ENCODE measurements around the gene CDPF1.

GRCh38 chr22:46259374-46259773 lies 9.3 kb upstream of the CDPF1 start:
- no peak for TF ChIP-seq CTCF (conservative IDR thresholded peaks at IDR 0.05 in 1 of 2, IDR thresholded peaks at IDR 0.05 in 1 of 2; ENCODE audit: extremely low read depth in 1 of 2, insufficient read depth in 1 of 2, low read depth in 1 of 2, low read length in 2 of 2)
- TF ChIP-seq EZH2 (IDR thresholded peaks at IDR 0.05; ENCODE audit: borderline replicate concordance, low read length) = no peak
